B cell (primary cell): ENCODE measurements around the gene CA5A.

Source experiments
- CTCF ChIP-seq: fragments of 200-600 bp; IDR thresholded peaks from one replicate; pipeline ENCODE4 v1.8.0; 2022; ENCODE audit warnings: antibody characterized with exemption, mild to moderate bottlenecking
- EZH2 ChIP-seq: IDR thresholded peaks from 2 replicates; pipeline ENCODE4 v1.6.1; 2012; ENCODE audit warnings: borderline replicate concordance, low read depth, mild to moderate bottlenecking, moderate library complexity, low read length; ENCODE audit not compliant: insufficient read depth, poor library complexity, severe bottlenecking

- no peak for TF ChIP-seq CTCF
- TF ChIP-seq EZH2 = no peak
Measured at GRCh38 chr16:87955302-87956097, 19.2 kb upstream of the CA5A start.
